ENCODE measurements around the gene EPB41L1.

EPB41L1 gene

GRCh38 chr20:36201198-36201597 lies 46.7 kb downstream of the EPB41L1 start:
- POLR2A ChIA-PET = no interaction called here
- no peaks in the 10 kb centered on the region for H3K4me1 ChIP-seq (ENCODE audit: control insufficient read depth, insufficient read depth, low read length)
- no peak for TF ChIP-seq ZNF324 (tag by site-specific recombination; IDR thresholded peaks at IDR 0.05)
- no peak for TF ChIP-seq SCRT1 (tag by site-specific recombination; IDR thresholded peaks at IDR 0.05; ENCODE audit: borderline replicate concordance)
- no peak for TF ChIP-seq MYNN (tag by site-specific recombination; IDR thresholded peaks at IDR 0.05; ENCODE audit: borderline replicate concordance)
- CTCF ChIA-PET = interaction anchor here (0.5 to 7.9 kb wide), 11 partner anchors 8 to 238 kb away, joined by 3 to 101 read pairs (median 7); no protein-coding TSS in a partner anchor
- no peak overlapping the region for H3K4me3 ChIP-seq (ENCODE audit: low read depth, low read length)
- H3K9me3 ChIP-seq (ENCODE audit: control insufficient read depth, insufficient read depth, low read depth, low read length) = no peaks in the 10 kb centered on the region
- no peak overlapping the region for H3K27ac ChIP-seq (ENCODE audit: extremely low read depth, low read depth, low read length)
- peaks cover 0 to 38% of the 10 kb centered on the region in 2 experiments; a peak in 2 of 3 replicates for H3K36me3 ChIP-seq (ENCODE audit: control insufficient read depth in 2 of 2, insufficient read depth in 1 of 2, low read length in 2 of 2)

- Histone ChIP-seq H3K36me3 (ENCODE audit: control insufficient read depth in 2 of 2, insufficient read depth in 1 of 2, low read length in 2 of 2) (peaks cover 0 to 39% of the 10 kb centered on the region in 2 experiments; a peak in 2 of 3 replicates), H3K4me1 (ENCODE audit: control insufficient read depth, insufficient read depth, low read length) (no peaks in the 10 kb centered on the region), H3K27ac (ENCODE audit: extremely low read depth, low read depth, low read length) (no peak overlapping the region), H3K9me3 (ENCODE audit: control insufficient read depth, insufficient read depth, low read depth, low read length) (no peaks in the 10 kb centered on the region), H3K4me3 (ENCODE audit: low read depth, low read length) (no peak overlapping the region)
- TF ChIP-seq ZBTB48 (tag by site-specific recombination; IDR thresholded peaks at IDR 0.05) (peak; percentile 56; the same call in 1 of the 2 replicates), ZBTB17 (tag by site-specific recombination; IDR thresholded peaks at IDR 0.05) (peak; percentile 32; the same call in 1 of the 2 replicates), YY1 (tag by site-specific recombination; IDR thresholded peaks at IDR 0.05) (0 out of 2 replicates have a peak, but pooled peaks have one; percentile 29), ZNF335 (tag by site-specific recombination; conservative IDR thresholded peaks at IDR 0.05) (no peak), ZNF157 (tag by site-specific recombination; IDR thresholded peaks at IDR 0.05) (no peak), ZNF654 (tag by site-specific recombination; IDR thresholded peaks at IDR 0.05; ENCODE audit: low read depth) (peak; percentile 52), CTCF (tag by site-specific recombination; IDR thresholded peaks at IDR 0.05) (peak; percentile 90), ZNF175 (tag by site-specific recombination; IDR thresholded peaks at IDR 0.05) (no peak), ZNF449 (tag by site-specific recombination; IDR thresholded peaks at IDR 0.05) (peak; percentile 61; the same call in 1 of the 2 replicates), ZNF768 (tag by site-specific recombination; IDR thresholded peaks at IDR 0.05) (no peak), ZNF473 (tag by site-specific recombination; IDR thresholded peaks at IDR 0.05) (no peak)
- TF ChIP-seq, protein P1, sequence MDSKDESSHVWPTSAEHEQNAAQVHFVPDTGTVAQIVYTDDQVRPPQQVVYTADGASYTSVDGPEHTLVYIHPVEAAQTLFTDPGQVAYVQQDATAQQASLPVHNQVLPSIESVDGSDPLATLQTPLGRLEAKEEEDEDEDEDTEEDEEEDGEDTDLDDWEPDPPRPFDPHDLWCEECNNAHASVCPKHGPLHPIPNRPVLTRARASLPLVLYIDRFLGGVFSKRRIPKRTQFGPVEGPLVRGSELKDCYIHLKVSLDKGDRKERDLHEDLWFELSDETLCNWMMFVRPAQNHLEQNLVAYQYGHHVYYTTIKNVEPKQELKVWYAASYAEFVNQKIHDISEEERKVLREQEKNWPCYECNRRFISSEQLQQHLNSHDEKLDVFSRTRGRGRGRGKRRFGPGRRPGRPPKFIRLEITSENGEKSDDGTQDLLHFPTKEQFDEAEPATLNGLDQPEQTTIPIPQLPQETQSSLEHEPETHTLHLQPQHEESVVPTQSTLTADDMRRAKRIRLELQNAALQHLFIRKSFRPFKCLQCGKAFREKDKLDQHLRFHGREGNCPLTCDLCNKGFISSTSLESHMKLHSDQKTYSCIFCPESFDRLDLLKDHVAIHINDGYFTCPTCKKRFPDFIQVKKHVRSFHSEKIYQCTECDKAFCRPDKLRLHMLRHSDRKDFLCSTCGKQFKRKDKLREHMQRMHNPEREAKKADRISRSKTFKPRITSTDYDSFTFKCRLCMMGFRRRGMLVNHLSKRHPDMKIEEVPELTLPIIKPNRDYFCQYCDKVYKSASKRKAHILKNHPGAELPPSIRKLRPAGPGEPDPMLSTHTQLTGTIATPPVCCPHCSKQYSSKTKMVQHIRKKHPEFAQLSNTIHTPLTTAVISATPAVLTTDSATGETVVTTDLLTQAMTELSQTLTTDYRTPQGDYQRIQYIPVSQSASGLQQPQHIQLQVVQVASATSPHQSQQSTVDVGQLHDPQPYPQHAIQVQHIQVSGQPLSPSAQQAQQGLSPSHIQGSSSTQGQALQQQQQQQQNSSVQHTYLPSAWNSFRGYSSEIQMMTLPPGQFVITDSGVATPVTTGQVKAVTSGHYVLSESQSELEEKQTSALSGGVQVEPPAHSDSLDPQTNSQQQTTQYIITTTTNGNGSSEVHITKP (tag by site-specific recombination; IDR thresholded peaks at IDR 0.05) = peak; percentile 67
- TF ChIP-seq, protein P2, sequence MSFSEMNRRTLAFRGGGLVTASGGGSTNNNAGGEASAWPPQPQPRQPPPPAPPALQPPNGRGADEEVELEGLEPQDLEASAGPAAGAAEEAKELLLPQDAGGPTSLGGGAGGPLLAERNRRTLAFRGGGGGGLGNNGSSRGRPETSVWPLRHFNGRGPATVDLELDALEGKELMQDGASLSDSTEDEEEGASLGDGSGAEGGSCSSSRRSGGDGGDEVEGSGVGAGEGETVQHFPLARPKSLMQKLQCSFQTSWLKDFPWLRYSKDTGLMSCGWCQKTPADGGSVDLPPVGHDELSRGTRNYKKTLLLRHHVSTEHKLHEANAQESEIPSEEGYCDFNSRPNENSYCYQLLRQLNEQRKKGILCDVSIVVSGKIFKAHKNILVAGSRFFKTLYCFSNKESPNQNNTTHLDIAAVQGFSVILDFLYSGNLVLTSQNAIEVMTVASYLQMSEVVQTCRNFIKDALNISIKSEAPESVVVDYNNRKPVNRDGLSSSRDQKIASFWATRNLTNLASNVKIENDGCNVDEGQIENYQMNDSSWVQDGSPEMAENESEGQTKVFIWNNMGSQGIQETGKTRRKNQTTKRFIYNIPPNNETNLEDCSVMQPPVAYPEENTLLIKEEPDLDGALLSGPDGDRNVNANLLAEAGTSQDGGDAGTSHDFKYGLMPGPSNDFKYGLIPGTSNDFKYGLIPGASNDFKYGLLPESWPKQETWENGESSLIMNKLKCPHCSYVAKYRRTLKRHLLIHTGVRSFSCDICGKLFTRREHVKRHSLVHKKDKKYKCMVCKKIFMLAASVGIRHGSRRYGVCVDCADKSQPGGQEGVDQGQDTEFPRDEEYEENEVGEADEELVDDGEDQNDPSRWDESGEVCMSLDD (tag by site-specific recombination; IDR thresholded peaks at IDR 0.05) = peak; percentile 54; the same call in 1 of the 2 replicates
- CTCF ChIA-PET = interaction anchor here (0.5 to 7.9 kb wide), 39 partner anchors 10 to 842 kb away, joined by 3 to 101 read pairs (median 4); partner anchors contain the start of genes AAR2 and CNBD2
- POLR2A ChIA-PET = interaction anchor here (0.7 kb wide), 1 partner anchor 55 kb away, joined by 3 read pairs; no protein-coding TSS in a partner anchor
These were observed 48.4 kb downstream of the EPB41L1 start for GRCh38 chr20:36202891-36203338.
